Fibroblast of mammary gland (primary cell): ENCODE measurements around the gene PIERCE2.
A peak's percentile ranks its signal among the peaks of the same experiment; 100 is the strongest.
"Not testable (repeated sequence)": the region's sequence is repeated elsewhere in the genome, so short reads cannot be mapped to it uniquely, and the experiment has no call there.

Experiments used
- DNase-seq: peaks from one replicate; pipeline ENCODE4 v3.0.0-alpha.2; 2010; ENCODE audit warnings: low read depth
- H3K4me3 ChIP-seq: 2 replicates; pipeline ENCODE4 v1.5.1; 2011; ENCODE audit warnings: low read depth, mild to moderate bottlenecking, low read length, moderate library complexity; ENCODE audit not compliant: control insufficient read depth
- CTCF ChIP-seq: conservative IDR thresholded peaks from 2 replicates; pipeline ENCODE4 v1.5.1; 2011; ENCODE audit warnings: low read depth, low read length, inconsistent platforms; ENCODE audit not compliant: control insufficient read depth, insufficient read depth

Gene PIERCE2

GRCh38 chr15:55379095-55379494, 29.2 kb upstream of the PIERCE2 start:
- TF ChIP-seq CTCF = no peak
- no peak overlapping the region for H3K4me3 ChIP-seq
- no peak for DNase-seq

GRCh38 chr15:55381595-55381994, 26.7 kb upstream of the PIERCE2 start:
- no peak overlapping the region for H3K4me3 ChIP-seq
- TF ChIP-seq CTCF = no peak
- DNase-seq = no peak

DNA sequence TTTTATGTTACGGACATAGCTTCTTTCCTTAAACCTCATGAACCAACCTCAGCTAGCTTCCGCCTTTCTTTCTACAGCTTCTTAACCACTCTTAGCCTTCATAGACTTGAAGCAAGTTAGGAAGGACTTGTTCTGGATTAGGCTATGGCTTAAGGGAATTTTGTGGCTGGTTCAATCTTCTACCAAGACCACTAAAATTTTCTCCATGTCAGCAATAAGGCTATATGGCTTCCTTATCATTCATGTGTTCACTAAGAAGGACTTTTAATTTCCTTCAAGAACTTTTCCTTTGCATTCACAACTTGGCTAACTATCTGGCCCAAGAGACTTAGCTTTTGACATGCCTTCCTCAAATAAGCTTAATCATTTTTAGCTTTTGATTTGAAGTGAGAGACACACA, 24.6 kb upstream of the PIERCE2 start:
- no peak for TF ChIP-seq CTCF

GRCh38 chr15:55387027-55387426, 21.3 kb upstream of the PIERCE2 start:
- no peak for TF ChIP-seq CTCF
- DNase-seq = no peak
- H3K4me3 ChIP-seq = no peak overlapping the region

More for the DNA sequence above, 24.6 kb upstream of the PIERCE2 start:
- no peak overlapping the region for H3K4me3 ChIP-seq
- DNase-seq = no peak

DNA sequence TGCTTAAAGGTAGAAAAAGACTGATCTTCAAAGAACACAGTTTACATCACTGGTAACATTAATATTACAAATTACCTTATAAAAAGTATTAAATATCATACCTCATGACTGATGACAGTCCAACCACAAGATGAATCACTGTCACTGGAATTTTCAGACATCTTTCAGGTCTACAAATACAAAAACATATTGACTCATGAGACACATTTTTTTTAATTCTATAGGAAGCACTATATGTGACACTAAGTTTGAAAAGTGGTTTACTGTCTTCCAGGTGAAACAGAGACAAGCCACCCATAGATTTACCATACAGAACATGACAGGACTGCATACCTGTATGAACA, 19.1 kb upstream of the PIERCE2 start:
- no peak overlapping the region for H3K4me3 ChIP-seq
- peak; percentile 63 for DNase-seq
- TF ChIP-seq CTCF = no peak

GRCh38 chr15:55394694-55395093, 13.6 kb upstream of the PIERCE2 start:
- no peak for TF ChIP-seq CTCF
- DNase-seq = peak; percentile 12
- no peak overlapping the region for H3K4me3 ChIP-seq

GRCh38 chr15:55398243-55398642, 10.1 kb upstream of the PIERCE2 start:
- no peak overlapping the region for H3K4me3 ChIP-seq
- DNase-seq = no peak
- TF ChIP-seq CTCF = no peak

DNA sequence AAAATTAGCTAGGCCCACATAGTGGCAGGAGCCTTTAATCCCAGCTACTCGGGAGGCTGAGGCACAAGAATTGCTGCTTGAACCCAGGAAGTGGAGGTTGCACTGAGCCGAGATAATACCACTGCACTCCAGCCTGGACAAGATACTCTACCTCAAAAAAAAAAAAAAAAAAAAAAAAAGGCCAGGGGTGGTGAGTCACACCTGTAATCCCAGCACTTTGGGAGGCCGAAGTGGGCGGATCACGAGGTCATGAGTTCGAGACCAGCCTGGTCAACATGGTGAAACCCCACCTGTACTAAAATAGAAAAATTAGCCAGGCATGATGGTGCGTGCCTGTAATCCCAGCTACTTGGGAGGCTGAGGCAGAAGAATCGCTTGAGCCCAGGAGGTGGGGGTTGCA, 8.2 kb upstream of the PIERCE2 start:
- H3K4me3 ChIP-seq, DNase-seq: not testable (repeated sequence)
